ENCODE data around the gene FARS2. TPM values are rescaled to one million over a fixed set of nuclear protein-coding genes. Genes with fewer than 3 reads are reported as not detected.

The FARS2 gene
- polyA plus RNA-seq, 1 of the 3 experiments (the other 2 are of a cell fraction) = 12.5 TPM

- ChIA-PET CTCF (interaction anchor here (1.8 kb wide), 1 partner anchor 53 kb away, joined by 5 read pairs; no protein-coding TSS in a partner anchor), POLR2A (no interaction called here)
- H3K9me3 ChIP-seq = no peaks in the 10 kb centered on the region
These were observed 262.8 kb downstream of the FARS2 start for GRCh38 chr6:5524110-5524509.

More at GRCh38 chr6:5524110-5524509, 262.8 kb downstream of the FARS2 start:
- 96% methylated on average over 2 of the region's 2 CpGs for WGBS (ENCODE audit: low lambda C conversion rate)
- Histone ChIP-seq H4K20me1 (ENCODE audit: insufficient read depth) (no peaks in the 10 kb centered on the region), H2AFZ (ENCODE audit: low read depth) (no peak overlapping the region), H3K4me2 (no peak overlapping the region), H3K27me3 (ENCODE audit: insufficient read depth) (no peaks in the 10 kb centered on the region), H3K4me3 (ENCODE audit: low read depth in 2 of 2, low read length in 1 of 2) (no peak overlapping the region), H3K36me3 (replicated peaks in 1 of 2; ENCODE audit: control insufficient read depth in 1 of 2, insufficient read depth in 2 of 2, low read length in 1 of 2) (no peaks in the 10 kb centered on the region), H3F3A (replicated peaks; ENCODE audit: insufficient read depth) (no peaks in the 10 kb centered on the region), H3K9me2 (no peaks in the 10 kb centered on the region), H3K79me2 (ENCODE audit: insufficient read depth) (no peaks in the 10 kb centered on the region), H3K27ac (ENCODE audit: low read depth in 2 of 2, low read length in 1 of 2) (no peak overlapping the region), H3K4me1 (ENCODE audit: control insufficient read depth in 1 of 2, insufficient read depth in 2 of 2, low read depth in 1 of 2, low read length in 1 of 2) (no peaks in the 10 kb centered on the region; a peak in 2 of 4 replicates), H3K9ac (no peak overlapping the region)
- no peak for DNase-seq
- TF ChIP-seq REST (IDR thresholded peaks at IDR 0.05; ENCODE audit: low read depth, low read length) (no peak), IRF3 (IDR thresholded peaks at IDR 0.05; ENCODE audit: low read depth, low read length) (no peak), GATA2 (CRISPR knock-in tag; IDR thresholded peaks at IDR 0.05) (no peak), RFX5 (IDR thresholded peaks at IDR 0.05; ENCODE audit: low read length) (no peak), RAD21 (IDR thresholded peaks at IDR 0.05; ENCODE audit: low read length) (no peak), RXRA (IDR thresholded peaks at IDR 0.05; ENCODE audit: borderline replicate concordance, low read depth) (no peak), EZH2phosphoT487 (IDR thresholded peaks at IDR 0.05; ENCODE audit: borderline replicate concordance, low read depth) (no peak), YY1 (IDR thresholded peaks at IDR 0.05; ENCODE audit: low read depth) (no peak), MEF2A (IDR thresholded peaks at IDR 0.05; ENCODE audit: borderline replicate concordance, low read depth) (no peak), TCF12 (IDR thresholded peaks at IDR 0.05) (no peak), POLR2AphosphoS5 (IDR thresholded peaks at IDR 0.05; ENCODE audit: low read depth, low read length) (no peak), CTCF (IDR thresholded peaks at IDR 0.05) (no peak), TAF1 (IDR thresholded peaks at IDR 0.05; ENCODE audit: borderline replicate concordance, low read depth, low read length) (no peak), RCOR1 (IDR thresholded peaks at IDR 0.05; ENCODE audit: low read length) (no peak), GABPA (IDR thresholded peaks at IDR 0.05; ENCODE audit: low read depth) (no peak), MAX (IDR thresholded peaks at IDR 0.05; ENCODE audit: low read depth) (no peak), EP300 (IDR thresholded peaks at IDR 0.05; ENCODE audit: borderline replicate concordance in 1 of 2, low read depth in 1 of 2, low read length in 1 of 2) (no peak), NRF1 (IDR thresholded peaks at IDR 0.05; ENCODE audit: low read depth, low read length) (no peak), MXI1 (IDR thresholded peaks at IDR 0.05; ENCODE audit: low read depth, low read length) (no peak)
